ENCODE results near the gene RAP1GAP2. TPM values are rescaled to one million over a fixed set of nuclear protein-coding genes. Genes with fewer than 3 reads are reported as not detected.
"Not testable (repeated sequence)": the region's sequence is repeated elsewhere in the genome, so short reads cannot be mapped to it uniquely, and the experiment has no call there.

The RAP1GAP2 gene
- total and polyA plus RNA-seq, 8 donors = 11.8 to 92.4 (median 31.0) TPM

DNA sequence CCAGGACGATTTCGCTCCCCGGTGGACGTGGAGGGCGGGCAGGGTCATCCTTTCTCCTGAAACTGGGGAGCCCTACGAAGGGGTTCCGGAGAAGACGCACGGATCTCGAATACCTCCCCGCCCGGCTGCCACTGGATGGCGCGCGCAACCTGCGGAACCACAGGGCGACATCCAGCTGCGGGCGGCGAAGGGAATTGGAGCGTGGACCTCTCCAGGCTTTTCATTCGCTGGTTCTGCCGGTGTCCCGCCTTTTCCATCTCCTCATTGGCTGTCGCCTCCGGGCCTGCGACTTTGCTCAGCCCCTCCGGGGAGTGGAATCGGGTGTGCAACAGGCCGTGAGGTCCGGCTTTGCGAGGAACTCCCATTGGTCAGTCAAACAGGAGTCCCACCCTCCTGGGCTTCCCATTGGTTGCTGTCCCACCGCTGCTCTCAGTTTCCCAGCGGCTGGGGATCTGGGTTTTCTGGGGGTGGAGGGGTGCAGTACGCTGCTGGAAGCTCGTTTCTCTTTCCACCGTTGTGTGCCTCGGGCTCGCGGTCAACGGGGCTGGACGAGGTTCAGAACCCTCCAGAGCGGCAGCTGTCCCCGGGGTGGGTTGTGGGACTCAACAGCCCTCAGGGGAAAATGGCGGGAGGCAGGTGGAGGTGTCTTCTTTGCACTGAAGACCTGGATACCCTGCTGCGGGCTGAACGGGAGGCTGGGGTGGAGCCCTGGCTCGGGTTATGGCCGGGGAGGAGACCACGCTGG, 252.7 kb downstream of the RAP1GAP2 start:
- DNase-seq = peak; percentile 97 to 99
- H3K4me3 ChIP-seq = peak overlapping the region; percentile 66 to 74 (median 70)
- TF ChIP-seq POLR2A (IDR thresholded peaks at IDR 0.05) (no peak), POLR2AphosphoS5 (IDR thresholded peaks at IDR 0.05) (peak in 2 of 3 donors; percentile 14 to 22), CTCF (IDR thresholded peaks at IDR 0.05) (peak in 5 of 7 experiments; percentile 36 to 90 (median 48)), EP300 (IDR thresholded peaks at IDR 0.05) (no peak)
- H3K4me1 ChIP-seq = peaks cover 0 to 17% (median 11%) of the 10 kb centered on the region in 4 donors
- WGBS, 5 donors = 0 to 2% (median 1%) methylated on average over 34 to 50 of the region's 50 CpGs
- no peaks in the 10 kb centered on the region for H3K36me3 ChIP-seq
- no peaks in the 10 kb centered on the region for H3K27me3 ChIP-seq
- peak overlapping the region; percentile 65 to 83 (median 76) for H3K27ac ChIP-seq
- intact Hi-C loops (cut with DNase I; ENCODE audit: low total_unique reads) = no loop called here
- H3K9me3 ChIP-seq = peaks cover 3 to 8% (median 7%) of the 10 kb centered on the region in 4 donors

- DNase-seq = peak in 1 of 2 donors; percentile 49
- Histone ChIP-seq H3K9me3 (no peaks in the 10 kb centered on the region), H3K27ac (no peak overlapping the region), H3K4me1 (peaks cover 0 to 17% (median 11%) of the 10 kb centered on the region in 4 donors), H3K27me3 (no peaks in the 10 kb centered on the region), H3K4me3 (peak overlapping the region in 3 of 4 donors; percentile 66 to 74 (median 69)), H3K36me3 (no peaks in the 10 kb centered on the region)
- 73 to 80% (median 75%) methylated on average over 8 of the region's 8 CpGs for WGBS, 5 donors
- no peak for TF ChIP-seq EP300 (IDR thresholded peaks at IDR 0.05)
- TF ChIP-seq CTCF (IDR thresholded peaks at IDR 0.05) = no peak
- no peak for TF ChIP-seq POLR2AphosphoS5 (IDR thresholded peaks at IDR 0.05)
- intact Hi-C loops (cut with DNase I; ENCODE audit: low total_unique reads) = no loop called here
Measured at GRCh38 chr17:3049705-3050295, 253.6 kb downstream of the RAP1GAP2 start.

DNA sequence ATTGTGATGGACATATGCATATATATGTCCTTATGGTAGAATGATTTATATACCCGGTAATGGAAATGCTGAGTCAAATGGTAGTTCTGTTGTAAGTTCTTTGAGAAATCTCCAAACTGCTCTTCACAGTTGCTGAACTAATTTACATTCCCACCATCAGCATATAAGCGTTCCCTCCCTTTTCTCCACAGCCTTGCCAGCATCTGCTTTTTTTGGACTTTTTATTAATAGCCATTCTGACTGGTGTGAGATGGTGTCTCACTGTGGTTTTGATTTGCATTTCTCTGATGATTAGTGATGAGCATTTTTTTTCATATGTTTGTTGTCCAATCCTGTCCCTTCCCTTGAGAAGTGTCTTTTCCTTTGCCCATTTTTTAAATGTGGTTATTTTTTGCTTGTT, 258.6 kb downstream of the RAP1GAP2 start:
- H3K27me3 ChIP-seq; H3K36me3 ChIP-seq; H3K4me1 ChIP-seq; intact Hi-C loops (cut with DNase I; ENCODE audit: low total_unique reads); H3K27ac ChIP-seq; DNase-seq; H3K4me3 ChIP-seq; H3K9me3 ChIP-seq: not testable (repeated sequence)
- 92 to 100% (median 96%) methylated on average over 1 of the region's 2 CpGs for WGBS, 5 donors

- H3K4me3 ChIP-seq; H3K27me3 ChIP-seq; H3K4me1 ChIP-seq; intact Hi-C loops (cut with DNase I; ENCODE audit: low total_unique reads); H3K27ac ChIP-seq; DNase-seq; H3K36me3 ChIP-seq; H3K9me3 ChIP-seq: not testable (repeated sequence)
- WGBS, 5 donors = 76 to 83% (median 79%) methylated on average over 7 to 8 of the region's 8 CpGs
Measured at GRCh38 chr17:3062824-3063377, 266.7 kb downstream of the RAP1GAP2 start.

DNA sequence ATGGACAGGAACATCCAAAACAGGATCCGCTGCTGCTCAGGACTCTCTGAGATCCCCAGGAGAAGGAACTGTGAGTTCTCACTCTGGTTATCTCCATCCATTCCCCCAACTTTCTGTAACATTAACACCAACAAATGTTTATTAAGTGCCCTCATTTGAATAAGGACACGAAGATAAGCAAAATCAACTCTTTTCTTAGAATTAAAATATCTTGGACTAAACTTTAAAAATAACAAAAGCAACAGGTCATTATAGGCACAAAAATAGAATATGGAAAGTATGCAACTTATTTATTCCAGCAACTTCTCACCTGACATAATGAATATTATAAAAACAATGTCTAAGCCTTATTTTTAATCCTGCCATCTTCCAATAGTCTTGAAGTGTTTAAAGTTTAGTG, 267.3 kb downstream of the RAP1GAP2 start, which contains the start of gene OR1D5:
Gene OR1D5, minus strand, starts transcription at position 101 of the 400 bp plus-strand sequence. Its CDS starts 0 bp downstream, at position 101.
- H3K27me3 ChIP-seq; H3K4me3 ChIP-seq; H3K27ac ChIP-seq; intact Hi-C loops (cut with DNase I; ENCODE audit: low total_unique reads); H3K4me1 ChIP-seq; DNase-seq; H3K36me3 ChIP-seq; H3K9me3 ChIP-seq: not testable (repeated sequence)
- WGBS, 5 donors = 60% methylated on average over 1 of the region's 2 CpGs; no CpG with 5 or more reads in 3 of the 5 donors

- H3K4me3 ChIP-seq; intact Hi-C loops (cut with DNase I; ENCODE audit: low total_unique reads); H3K4me1 ChIP-seq; H3K36me3 ChIP-seq; H3K27ac ChIP-seq; H3K9me3 ChIP-seq; H3K27me3 ChIP-seq: not testable (repeated sequence)
- DNase-seq = peak in 1 of 2 donors; percentile 28
- 11% methylated on average over 1 of the region's 1 CpG; no CpG with 5 or more reads in 4 of the 5 donors for WGBS, 5 donors
Measured at GRCh38 chr17:3065192-3065591, 269.0 kb downstream of the RAP1GAP2 start.

- H3K4me1 ChIP-seq; H3K9me3 ChIP-seq; H3K4me3 ChIP-seq; H3K27me3 ChIP-seq; H3K27ac ChIP-seq; intact Hi-C loops (cut with DNase I; ENCODE audit: low total_unique reads); H3K36me3 ChIP-seq; DNase-seq: not testable (repeated sequence)
- WGBS, 5 donors = 63 to 79% (median 73%) methylated on average over 4 of the region's 4 CpGs
Measured at GRCh38 chr17:3073850-3074249, 277.6 kb downstream of the RAP1GAP2 start.
